ENCODE measurements around the gene GRAP2. TPM values are rescaled to one million over a fixed set of nuclear protein-coding genes. Genes with fewer than 3 reads are reported as not detected.
"Not testable (repeated sequence)": the region's sequence is repeated elsewhere in the genome, so short reads cannot be mapped to it uniquely, and the experiment has no call there.

GRAP2 gene
- total RNA-seq, 1 experiment from 2014 or later, result 0.42 TPM

DNA sequence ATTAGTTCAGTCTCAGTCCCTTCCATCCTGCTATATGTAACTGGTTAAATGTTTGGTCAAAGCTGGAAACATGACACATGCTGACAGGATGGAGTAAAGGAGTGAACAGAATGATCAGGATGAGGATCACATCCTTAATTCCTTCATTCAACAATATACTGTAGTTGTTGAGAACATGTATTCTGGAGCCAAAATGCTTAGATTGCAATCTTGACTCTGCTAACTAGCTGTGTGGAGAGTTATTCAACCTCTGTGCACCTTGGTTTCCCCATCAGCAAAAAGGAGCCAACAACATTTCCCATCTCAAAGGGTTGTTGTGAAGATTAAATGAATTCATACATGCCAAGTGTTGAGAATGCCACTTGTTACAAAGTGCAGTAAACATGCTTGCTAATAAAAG, 20.2 kb upstream of the GRAP2 start (continued):
- TF ChIP-seq CBX3 (IDR thresholded peaks at IDR 0.05; ENCODE audit: low read depth), result no peak
- TF ChIP-seq, protein P1, sequence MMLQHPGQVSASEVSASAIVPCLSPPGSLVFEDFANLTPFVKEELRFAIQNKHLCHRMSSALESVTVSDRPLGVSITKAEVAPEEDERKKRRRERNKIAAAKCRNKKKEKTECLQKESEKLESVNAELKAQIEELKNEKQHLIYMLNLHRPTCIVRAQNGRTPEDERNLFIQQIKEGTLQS (IDR thresholded peaks at IDR 0.05), result no peak
- no peak for TF ChIP-seq FOSL1 (IDR thresholded peaks at IDR 0.05; ENCODE audit: low read depth)
- no peak for TF ChIP-seq ZNF274 (IDR thresholded peaks at IDR 0.05; ENCODE audit: low read depth, low read length)
- no peak for TF ChIP-seq SP1 (IDR thresholded peaks at IDR 0.05; ENCODE audit: low read depth)

DNA sequence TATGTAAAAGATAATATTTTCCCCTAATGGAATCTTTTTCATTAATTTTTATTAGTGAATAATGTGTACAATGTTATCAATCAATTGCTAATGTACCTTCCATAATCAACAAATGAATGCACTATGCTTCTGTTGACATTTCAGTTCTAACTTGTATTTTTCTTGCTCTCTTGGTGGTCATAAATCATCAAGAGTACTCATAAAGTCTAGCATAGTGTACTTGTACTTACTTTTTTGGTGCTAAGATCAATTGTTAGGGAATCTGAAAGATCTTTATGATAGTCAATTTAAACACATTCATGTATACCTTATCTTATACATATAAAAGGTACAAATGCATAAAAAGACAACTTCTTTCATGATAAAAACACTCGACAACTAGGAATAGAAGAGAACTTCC, 17.8 kb upstream of the GRAP2 start:
- no peaks in the 10 kb centered on the region for H3K36me3 ChIP-seq (ENCODE audit: control insufficient read depth in 1 of 2, insufficient read depth in 2 of 2, low read length in 2 of 2)
- ChIA-PET POLR2A (no interaction called here), CTCF (interaction anchor here (0.7 kb wide), 1 partner anchor 50 kb away, joined by 3 read pairs; no protein-coding TSS in a partner anchor), RAD21 (ENCODE audit: low non-redundant PET in 1 of 2, low total read pairs in 2 of 2, uncharacterized antibody in 2 of 2, unreplicated experiment in 2 of 2) (no interaction called here)
- H3K4me2 ChIP-seq (ENCODE audit: low read length), result no peak overlapping the region
- ATAC-seq (no peak), DNase-seq (ENCODE audit: low read depth, low spot score) (no peak)
- no peaks in the 10 kb centered on the region for H3K4me1 ChIP-seq (ENCODE audit: control insufficient read depth in 1 of 2, insufficient read depth in 2 of 2, low read length in 2 of 2)
- H3K27ac ChIP-seq (ENCODE audit: low read depth, low read length), result no peak overlapping the region
- no TSS peak for BruUV-seq (replicated peaks)
- no peaks in the 10 kb centered on the region for H4K20me1 ChIP-seq (ENCODE audit: insufficient read depth)
- no peak for TF ChIP-seq JUND (IDR thresholded peaks at IDR 0.05)
- TF ChIP-seq RAD21 (IDR thresholded peaks at IDR 0.05; ENCODE audit: low read depth), result no peak
- TF ChIP-seq EZH2phosphoT487 (IDR thresholded peaks at IDR 0.05; ENCODE audit: borderline replicate concordance), result no peak
- TF ChIP-seq POLR2A (IDR thresholded peaks at IDR 0.05; ENCODE audit: borderline replicate concordance, extremely low read depth, insufficient read depth, insufficient read length), result no peak
- no peak for TF ChIP-seq CBX3 (IDR thresholded peaks at IDR 0.05; ENCODE audit: low read depth)
- no peak for TF ChIP-seq SRF (IDR thresholded peaks at IDR 0.05; ENCODE audit: low read depth)
- TF ChIP-seq YY1 (IDR thresholded peaks at IDR 0.05; ENCODE audit: extremely low read depth, insufficient replicate concordance, low read depth, low read length), result no peak
- TF ChIP-seq, protein P2, sequence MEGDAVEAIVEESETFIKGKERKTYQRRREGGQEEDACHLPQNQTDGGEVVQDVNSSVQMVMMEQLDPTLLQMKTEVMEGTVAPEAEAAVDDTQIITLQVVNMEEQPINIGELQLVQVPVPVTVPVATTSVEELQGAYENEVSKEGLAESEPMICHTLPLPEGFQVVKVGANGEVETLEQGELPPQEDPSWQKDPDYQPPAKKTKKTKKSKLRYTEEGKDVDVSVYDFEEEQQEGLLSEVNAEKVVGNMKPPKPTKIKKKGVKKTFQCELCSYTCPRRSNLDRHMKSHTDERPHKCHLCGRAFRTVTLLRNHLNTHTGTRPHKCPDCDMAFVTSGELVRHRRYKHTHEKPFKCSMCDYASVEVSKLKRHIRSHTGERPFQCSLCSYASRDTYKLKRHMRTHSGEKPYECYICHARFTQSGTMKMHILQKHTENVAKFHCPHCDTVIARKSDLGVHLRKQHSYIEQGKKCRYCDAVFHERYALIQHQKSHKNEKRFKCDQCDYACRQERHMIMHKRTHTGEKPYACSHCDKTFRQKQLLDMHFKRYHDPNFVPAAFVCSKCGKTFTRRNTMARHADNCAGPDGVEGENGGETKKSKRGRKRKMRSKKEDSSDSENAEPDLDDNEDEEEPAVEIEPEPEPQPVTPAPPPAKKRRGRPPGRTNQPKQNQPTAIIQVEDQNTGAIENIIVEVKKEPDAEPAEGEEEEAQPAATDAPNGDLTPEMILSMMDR (IDR thresholded peaks at IDR 0.05 in 2 of 3, conservative IDR thresholded peaks at IDR 0.05 in 1 of 3; ENCODE audit: borderline replicate concordance in 1 of 3, insufficient read depth in 1 of 3, low read depth in 2 of 3, low read length in 2 of 3), result no peak
- no peak for TF ChIP-seq TCF7L2 (IDR thresholded peaks at IDR 0.05; ENCODE audit: borderline replicate concordance, extremely low read depth, insufficient read depth, insufficient read length)
- no peak for TF ChIP-seq SP1 (IDR thresholded peaks at IDR 0.05; ENCODE audit: low read depth)
- TF ChIP-seq, protein P3, sequence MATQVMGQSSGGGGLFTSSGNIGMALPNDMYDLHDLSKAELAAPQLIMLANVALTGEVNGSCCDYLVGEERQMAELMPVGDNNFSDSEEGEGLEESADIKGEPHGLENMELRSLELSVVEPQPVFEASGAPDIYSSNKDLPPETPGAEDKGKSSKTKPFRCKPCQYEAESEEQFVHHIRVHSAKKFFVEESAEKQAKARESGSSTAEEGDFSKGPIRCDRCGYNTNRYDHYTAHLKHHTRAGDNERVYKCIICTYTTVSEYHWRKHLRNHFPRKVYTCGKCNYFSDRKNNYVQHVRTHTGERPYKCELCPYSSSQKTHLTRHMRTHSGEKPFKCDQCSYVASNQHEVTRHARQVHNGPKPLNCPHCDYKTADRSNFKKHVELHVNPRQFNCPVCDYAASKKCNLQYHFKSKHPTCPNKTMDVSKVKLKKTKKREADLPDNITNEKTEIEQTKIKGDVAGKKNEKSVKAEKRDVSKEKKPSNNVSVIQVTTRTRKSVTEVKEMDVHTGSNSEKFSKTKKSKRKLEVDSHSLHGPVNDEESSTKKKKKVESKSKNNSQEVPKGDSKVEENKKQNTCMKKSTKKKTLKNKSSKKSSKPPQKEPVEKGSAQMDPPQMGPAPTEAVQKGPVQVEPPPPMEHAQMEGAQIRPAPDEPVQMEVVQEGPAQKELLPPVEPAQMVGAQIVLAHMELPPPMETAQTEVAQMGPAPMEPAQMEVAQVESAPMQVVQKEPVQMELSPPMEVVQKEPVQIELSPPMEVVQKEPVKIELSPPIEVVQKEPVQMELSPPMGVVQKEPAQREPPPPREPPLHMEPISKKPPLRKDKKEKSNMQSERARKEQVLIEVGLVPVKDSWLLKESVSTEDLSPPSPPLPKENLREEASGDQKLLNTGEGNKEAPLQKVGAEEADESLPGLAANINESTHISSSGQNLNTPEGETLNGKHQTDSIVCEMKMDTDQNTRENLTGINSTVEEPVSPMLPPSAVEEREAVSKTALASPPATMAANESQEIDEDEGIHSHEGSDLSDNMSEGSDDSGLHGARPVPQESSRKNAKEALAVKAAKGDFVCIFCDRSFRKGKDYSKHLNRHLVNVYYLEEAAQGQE (IDR thresholded peaks at IDR 0.05; ENCODE audit: low read depth), result no peak
- TF ChIP-seq EGR1 (IDR thresholded peaks at IDR 0.05; ENCODE audit: low read depth), result no peak
- no peaks in the 10 kb centered on the region for H3K9me2 ChIP-seq (ENCODE audit: insufficient read depth)
- no peak overlapping the region for H3K9ac ChIP-seq (ENCODE audit: low read length)
- no peak overlapping the region for H3K4me3 ChIP-seq (replicated peaks in 1 of 2; ENCODE audit: low read depth in 1 of 2, low read length in 2 of 2)
- peaks cover 61% of the 10 kb centered on the region for H3K27me3 ChIP-seq (ENCODE audit: insufficient read depth, low read length)
- intact Hi-C loops (cut with micrococcal nuclease), result no loop called here
- no peak overlapping the region for H2AFZ ChIP-seq (ENCODE audit: low read depth, low read length, poor library complexity, severe bottlenecking)
- H3K9me3 ChIP-seq (ENCODE audit: control insufficient read depth in 1 of 2, insufficient read depth in 1 of 2, low read depth in 1 of 2, low read length in 2 of 2), result no peaks in the 10 kb centered on the region
- no peaks in the 10 kb centered on the region for H3K79me2 ChIP-seq (ENCODE audit: insufficient read depth, low read length)

DNA sequence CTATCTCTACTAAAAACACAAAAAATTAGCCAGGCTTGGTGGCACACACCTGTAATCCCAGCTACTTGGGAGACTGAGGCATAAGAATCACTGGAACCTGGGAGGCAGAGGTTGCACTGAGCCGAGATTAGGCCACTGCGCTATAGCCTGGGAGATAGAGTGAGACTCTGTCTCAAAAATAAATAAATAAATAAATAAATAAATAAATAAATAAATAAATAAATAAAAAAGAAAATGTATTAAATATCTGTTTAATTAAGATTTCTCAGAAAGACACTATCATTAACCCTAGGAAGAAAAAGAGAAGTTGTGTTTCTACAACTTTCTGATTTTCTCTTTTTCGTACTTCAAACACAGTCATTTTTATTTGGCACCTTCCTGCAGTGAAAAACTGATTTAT, 11.0 kb upstream of the GRAP2 start:
- ATAC-seq; H3K9me2 ChIP-seq (ENCODE audit: insufficient read depth); H3K9ac ChIP-seq (ENCODE audit: low read length); H3K4me1 ChIP-seq (ENCODE audit: control insufficient read depth in 1 of 2, insufficient read depth in 2 of 2, low read length in 2 of 2); intact Hi-C loops (cut with micrococcal nuclease); H3K27ac ChIP-seq (ENCODE audit: low read depth, low read length); H3K79me2 ChIP-seq (ENCODE audit: insufficient read depth, low read length); H3K36me3 ChIP-seq (ENCODE audit: control insufficient read depth in 1 of 2, insufficient read depth in 2 of 2, low read length in 2 of 2); H2AFZ ChIP-seq (ENCODE audit: low read depth, low read length, poor library complexity, severe bottlenecking); H4K20me1 ChIP-seq (ENCODE audit: insufficient read depth); POLR2A ChIA-PET; RAD21 ChIA-PET (ENCODE audit: low non-redundant PET in 1 of 2, low total read pairs in 2 of 2, uncharacterized antibody in 2 of 2, unreplicated experiment in 2 of 2); DNase-seq (ENCODE audit: low read depth, low spot score); H3K4me2 ChIP-seq (ENCODE audit: low read length); H3K9me3 ChIP-seq (ENCODE audit: control insufficient read depth in 1 of 2, insufficient read depth in 1 of 2, low read depth in 1 of 2, low read length in 2 of 2); H3K4me3 ChIP-seq (replicated peaks in 1 of 2; ENCODE audit: low read depth in 1 of 2, low read length in 2 of 2); CTCF ChIA-PET; BruUV-seq (replicated peaks): not testable (repeated sequence)
- peaks cover 65% of the 10 kb centered on the region for H3K27me3 ChIP-seq (ENCODE audit: insufficient read depth, low read length)
